WTC11 (cell line): Measurements from ENCODE around the gene SEC22C. TPM values are rescaled to one million over a fixed set of nuclear protein-coding genes. Genes with fewer than 3 reads are reported as not detected.

Experiments
- ATAC-seq: fragments of 200-7000 bp; cut with Tn5 transposase; 2 replicates; pipeline ENCODE4 v1.10.0; 2021; ENCODE audit warnings: mild to moderate bottlenecking, moderate library complexity
- CTCF ChIA-PET: fragments of 300-600 bp; sonication (Branson Sonifier 250); formaldehyde crosslinking; loops from one replicate; lab custom pipeline; 2021; ENCODE audit warnings: antibody characterized with exemption; lab: Charles Lee
- POLR2A ChIA-PET: fragments of 350-600 bp; sonication (Branson Sonifier 250); formaldehyde crosslinking; loops from one replicate; lab custom pipeline; 2021; ENCODE audit warnings: antibody characterized with exemption; lab: Charles Lee
- DNase-seq: peaks from one replicate; pipeline ENCODE4 v3.0.0; 2021; ENCODE audit warnings: low spot score
- H3K27ac Mint-ChIP-seq: 2 replicates; pipeline ENCODE4 v1.8.0; 2021; ENCODE audit warnings: mixed read lengths
- H3K27me3 Mint-ChIP-seq: 2 replicates; pipeline ENCODE4 v1.8.0; 2021; ENCODE audit warnings: low read depth, mild to moderate bottlenecking, moderate library complexity, mixed read lengths
- H3K36me3 Mint-ChIP-seq: 2 replicates; pipeline ENCODE4 v1.8.0; 2021; ENCODE audit warnings: mixed read lengths
- H3K4me1 Mint-ChIP-seq: 2 replicates; pipeline ENCODE4 v1.8.0; 2022; ENCODE audit warnings: mixed read lengths
- H3K4me3 Mint-ChIP-seq: 2 replicates; pipeline ENCODE4 v1.8.0; 2021; ENCODE audit warnings: mild to moderate bottlenecking, moderate library complexity, mixed read lengths
- H3K9me3 Mint-ChIP-seq: 2 replicates; pipeline ENCODE4 v1.8.0; 2021; ENCODE audit warnings: mixed read lengths
- ATF6 ChIP-seq: sonication (generic); formaldehyde crosslinking; IDR thresholded peaks from 2 replicates; pipeline ENCODE4 v1.8.1; 2023; ENCODE audit warnings: mild to moderate bottlenecking, missing genetic modification reagents
- CTCF ChIP-seq: fragments of 200-600 bp; IDR thresholded peaks from 2 replicates; pipeline ENCODE4 v1.8.0; 2022; ENCODE audit warnings: antibody characterized with exemption
- FOXJ3 ChIP-seq: sonication (generic); formaldehyde crosslinking; IDR thresholded peaks from 2 replicates; pipeline ENCODE4 v1.9.0; 2021; ENCODE audit warnings: missing genetic modification reagents, mild to moderate bottlenecking, borderline replicate concordance
- GRHL2 ChIP-seq: fragments of 250-450 bp; sonication (Bioruptor Pico); IDR thresholded peaks from 2 replicates; pipeline ENCODE4 v1.8.0; 2022; ENCODE audit warnings: mild to moderate bottlenecking, moderate library complexity; ENCODE audit not compliant: insufficient replicate concordance, severe bottlenecking
- HMGXB4 ChIP-seq: sonication (generic); formaldehyde crosslinking; IDR thresholded peaks from 2 replicates; pipeline ENCODE4 v1.8.1; 2023; ENCODE audit warnings: mild to moderate bottlenecking, moderate library complexity, missing genetic modification reagents
- JUN ChIP-seq: sonication (generic); formaldehyde crosslinking; IDR thresholded peaks from 2 replicates; pipeline ENCODE4 v1.8.0; 2023; ENCODE audit warnings: mild to moderate bottlenecking, missing genetic modification reagents
- NFE2L1 ChIP-seq: sonication (generic); formaldehyde crosslinking; IDR thresholded peaks from 2 replicates; pipeline ENCODE4 v1.8.1; 2023; ENCODE audit warnings: missing genetic modification reagents
- SMAD3 ChIP-seq: sonication (generic); formaldehyde crosslinking; IDR thresholded peaks from 2 replicates; pipeline ENCODE4 v1.8.0; 2022; ENCODE audit warnings: missing genetic modification reagents, mild to moderate bottlenecking, borderline replicate concordance
- SMAD4 ChIP-seq: sonication (generic); formaldehyde crosslinking; IDR thresholded peaks from 2 replicates; pipeline ENCODE4 v1.8.0; 2022; ENCODE audit warnings: mild to moderate bottlenecking, missing genetic modification reagents
- TEAD4 ChIP-seq: sonication (generic); formaldehyde crosslinking; IDR thresholded peaks from 2 replicates; pipeline ENCODE4 v1.8.0; 2022; ENCODE audit warnings: mild to moderate bottlenecking, missing genetic modification reagents
- ZMAT4 ChIP-seq: fragments of 250-450 bp; sonication (Bioruptor Pico); IDR thresholded peaks from 2 replicates; pipeline ENCODE4 v1.9.0; 2021; ENCODE audit warnings: mild to moderate bottlenecking
- ZNF121 ChIP-seq: sonication (generic); formaldehyde crosslinking; IDR thresholded peaks from 2 replicates; pipeline ENCODE4 v1.8.0; 2023; ENCODE audit warnings: missing genetic modification reagents
- ZNF232 ChIP-seq: sonication (generic); formaldehyde crosslinking; IDR thresholded peaks from 2 replicates; pipeline ENCODE4 v1.8.0; 2022; ENCODE audit warnings: mild to moderate bottlenecking, missing genetic modification reagents
- ZNF263 ChIP-seq: sonication (generic); formaldehyde crosslinking; IDR thresholded peaks from 2 replicates; pipeline ENCODE4 v1.8.1; 2022; ENCODE audit warnings: low read depth, mild to moderate bottlenecking, moderate library complexity, missing genetic modification reagents
- ZNF425 ChIP-seq: fragments of 250-450 bp; sonication (Bioruptor Pico); conservative IDR thresholded peaks from 2 replicates; pipeline ENCODE4 v1.9.0; 2021; ENCODE audit warnings: mild to moderate bottlenecking
- ZNF512 ChIP-seq: sonication (generic); formaldehyde crosslinking; IDR thresholded peaks from 2 replicates; pipeline ENCODE4 v1.8.1; 2022; ENCODE audit warnings: missing genetic modification reagents, borderline replicate concordance
- ZSCAN18 ChIP-seq: fragments of 250-450 bp; sonication (Bioruptor Pico); IDR thresholded peaks from 2 replicates; pipeline ENCODE4 v2.1.2; 2022; ENCODE audit warnings: mild to moderate bottlenecking, moderate library complexity
- total RNA-seq: library from RNA; stranded (reverse); gene quantifications from 3 replicates; pipeline ENCODE4 v1.2.3, GENCODE V29; 2021

The SEC22C gene
- total RNA-seq, 1 experiment from 2014 or later: 37.0 TPM

GRCh38 chr3:42503251-42503924, 78.4 kb downstream of the SEC22C start:
- no peak for TF ChIP-seq ZNF263
- no peak for TF ChIP-seq CTCF
- no peak for TF ChIP-seq ZNF232 (CRISPR knock-in tag)
- no peak for TF ChIP-seq HMGXB4 (CRISPR knock-in tag)
- no peak for TF ChIP-seq GRHL2 (CRISPR knock-in tag)
- TF ChIP-seq ZNF121 (CRISPR knock-in tag): no peak
- TF ChIP-seq ATF6 (CRISPR knock-in tag): no peak
- TF ChIP-seq ZSCAN18: no peak
- TF ChIP-seq ZNF425 (CRISPR knock-in tag): no peak
- TF ChIP-seq ZMAT4: no peak
- TF ChIP-seq ZNF512 (CRISPR knock-in tag): no peak
- TF ChIP-seq SMAD3: no peak
- no peak for TF ChIP-seq NFE2L1 (CRISPR knock-in tag)
- no peak for TF ChIP-seq SMAD4 (CRISPR knock-in tag)
- TF ChIP-seq JUN (CRISPR knock-in tag): no peak
- TF ChIP-seq FOXJ3: no peak
- no peak for TF ChIP-seq TEAD4 (CRISPR knock-in tag)
- ATAC-seq: no peak
- H3K9me3 Mint-ChIP-seq: no peaks in the 10 kb centered on the region
- H3K27me3 Mint-ChIP-seq: peaks cover 56% of the 10 kb centered on the region
- peaks cover 44% of the 10 kb centered on the region for H3K4me1 Mint-ChIP-seq
- H3K27ac Mint-ChIP-seq: no peak overlapping the region
- ChIA-PET CTCF (interaction anchor here (1.2 to 4.2 kb wide), 3 partner anchors 33 to 208 kb away, joined by 3 to 42 read pairs (median 6); no protein-coding TSS in a partner anchor), POLR2A (no interaction called here)
- H3K4me3 Mint-ChIP-seq: peak overlapping the region; percentile 75
- no peaks in the 10 kb centered on the region for H3K36me3 Mint-ChIP-seq
- no peak for DNase-seq
